Prostate gland (tissue), 2 donors: ENCODE data around the gene LFNG.

Experiments used
- CTCF ChIP-seq, 4 experiments: fragments of 200-600 bp in 2 of 4; fragments of 450-650 bp in 2 of 4; sonication (generic) in 2 of 4; IDR thresholded peaks; 1 replicate in 3 of 4; 2 replicates in 1 of 4; pipeline ENCODE4 v1.5.1; 2016 to 2019; ENCODE audit warnings: antibody characterized with exemption in 4 of 4, mild to moderate bottlenecking in 2 of 4, moderate library complexity in 2 of 4
- POLR2AphosphoS5 ChIP-seq: sonication (generic); formaldehyde crosslinking; IDR thresholded peaks from one replicate; pipeline ENCODE4 v1.6.1; 2017; ENCODE audit warnings: antibody characterized with exemption

GRCh38 chr7:2512179-2512661, 7.4 kb upstream of the LFNG start:
- TF ChIP-seq CTCF (IDR thresholded peaks at IDR 0.05) (no peak), POLR2AphosphoS5 (peak; percentile 85)
